ENCODE results near the gene DTNBP1.

Gene DTNBP1

GRCh38 chr6:15598273-15598798 is 64.5 kb downstream of the DTNBP1 start:
- Histone ChIP-seq H4K20me1 (ENCODE audit: control insufficient read depth, insufficient read depth, low read depth, low read length) (no peaks in the 10 kb centered on the region), H3K36me3 (ENCODE audit: control insufficient read depth, low read length) (peaks cover 9% of the 10 kb centered on the region), H3K27me3 (ENCODE audit: control insufficient read depth, low read length) (no peaks in the 10 kb centered on the region), H3K79me2 (ENCODE audit: control insufficient read depth, low read length) (no peaks in the 10 kb centered on the region), H3F3A (ENCODE audit: control insufficient read depth, insufficient read depth) (no peaks in the 10 kb centered on the region), H3K4me2 (ENCODE audit: low read length) (no peak overlapping the region), H3K4me1 (ENCODE audit: control insufficient read depth, low read length) (no peaks in the 10 kb centered on the region), H3K4me3 (ENCODE audit: low read length) (no peak overlapping the region), H3K27ac (ENCODE audit: low read depth, low read length) (no peak overlapping the region), H3K9me2 (replicated peaks; ENCODE audit: control insufficient read depth, low read length) (no peaks in the 10 kb centered on the region), H3K9me3 (ENCODE audit: control insufficient read depth, insufficient read depth, low read length) (no peaks in the 10 kb centered on the region)
- TF ChIP-seq CTCF (IDR thresholded peaks at IDR 0.05; ENCODE audit: low read depth, low read length, poor library complexity, severe bottlenecking) (no peak), EZH2phosphoT487 (IDR thresholded peaks at IDR 0.05; ENCODE audit: borderline replicate concordance, low read length) (no peak)

DNA sequence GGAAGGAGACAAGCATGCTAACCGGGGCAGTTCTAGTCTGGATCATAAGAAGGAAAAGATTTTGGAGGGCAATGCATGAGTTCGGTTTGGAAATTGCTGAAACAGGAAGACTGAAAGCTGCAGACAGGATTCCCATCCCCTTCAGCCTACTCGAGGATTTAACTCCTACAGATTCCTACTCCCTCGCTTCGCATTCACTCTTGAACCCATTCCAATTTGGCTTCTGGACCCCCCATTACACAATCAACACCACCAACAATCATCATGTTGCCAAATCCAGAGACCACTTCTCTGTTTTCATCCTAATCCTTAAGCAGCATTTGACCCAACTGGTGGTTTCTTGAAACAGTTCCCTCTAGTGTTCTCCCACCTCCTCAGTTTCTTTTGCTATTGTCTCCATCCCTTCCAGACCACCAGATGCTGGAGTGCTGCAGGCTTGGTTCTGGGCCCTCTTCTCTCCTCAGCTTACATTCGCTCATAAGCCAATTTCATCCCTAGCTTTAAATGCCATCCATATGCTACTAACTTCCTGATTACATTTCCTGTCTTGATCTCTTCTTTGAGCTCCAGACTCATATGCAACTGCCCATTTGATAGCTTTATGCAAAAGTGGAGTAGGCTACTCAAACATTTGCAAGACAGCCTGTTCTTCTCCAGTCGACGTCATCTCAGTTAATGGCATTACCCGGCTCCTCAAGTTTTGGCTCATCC is 66.5 kb downstream of the DTNBP1 start:
- H3K79me2 ChIP-seq (ENCODE audit: control insufficient read depth, low read length) = no peaks in the 10 kb centered on the region
- no peaks in the 10 kb centered on the region for H3K4me1 ChIP-seq (ENCODE audit: control insufficient read depth, low read length)
- no peaks in the 10 kb centered on the region for H3F3A ChIP-seq (ENCODE audit: control insufficient read depth, insufficient read depth)
- peaks cover 18% of the 10 kb centered on the region for H3K36me3 ChIP-seq (ENCODE audit: control insufficient read depth, low read length)
- H3K4me3 ChIP-seq (ENCODE audit: low read length) = no peak overlapping the region
- no peaks in the 10 kb centered on the region for H4K20me1 ChIP-seq (ENCODE audit: control insufficient read depth, insufficient read depth, low read depth, low read length)
- H3K9me2 ChIP-seq (replicated peaks; ENCODE audit: control insufficient read depth, low read length) = no peaks in the 10 kb centered on the region
- H3K9me3 ChIP-seq (ENCODE audit: control insufficient read depth, insufficient read depth, low read length) = no peaks in the 10 kb centered on the region
- H3K27me3 ChIP-seq (ENCODE audit: control insufficient read depth, low read length) = no peaks in the 10 kb centered on the region
- no peak overlapping the region for H3K27ac ChIP-seq (ENCODE audit: low read depth, low read length)
- TF ChIP-seq EZH2phosphoT487 (IDR thresholded peaks at IDR 0.05; ENCODE audit: borderline replicate concordance, low read length) = no peak
- H3K4me2 ChIP-seq (ENCODE audit: low read length) = no peak overlapping the region

- H4K20me1 ChIP-seq (ENCODE audit: control insufficient read depth, insufficient read depth, low read depth, low read length) = no peaks in the 10 kb centered on the region
- no peaks in the 10 kb centered on the region for H3K9me3 ChIP-seq (ENCODE audit: control insufficient read depth, insufficient read depth, low read length)
- H3K9me2 ChIP-seq (replicated peaks; ENCODE audit: control insufficient read depth, low read length) = no peaks in the 10 kb centered on the region
- H3K4me2 ChIP-seq (ENCODE audit: low read length) = no peak overlapping the region
- H3K4me3 ChIP-seq (ENCODE audit: low read length) = no peak overlapping the region
- no peaks in the 10 kb centered on the region for H3K79me2 ChIP-seq (ENCODE audit: control insufficient read depth, low read length)
- TF ChIP-seq EZH2phosphoT487 (IDR thresholded peaks at IDR 0.05; ENCODE audit: borderline replicate concordance, low read length) (no peak), CTCF (IDR thresholded peaks at IDR 0.05; ENCODE audit: low read depth, low read length, poor library complexity, severe bottlenecking) (no peak)
- H3K36me3 ChIP-seq (ENCODE audit: control insufficient read depth, low read length) = peaks cover 16% of the 10 kb centered on the region
- no peaks in the 10 kb centered on the region for H3K27me3 ChIP-seq (ENCODE audit: control insufficient read depth, low read length)
- H3K4me1 ChIP-seq (ENCODE audit: control insufficient read depth, low read length) = no peaks in the 10 kb centered on the region
- no peak overlapping the region for H3K27ac ChIP-seq (ENCODE audit: low read depth, low read length)
- H3F3A ChIP-seq (ENCODE audit: control insufficient read depth, insufficient read depth) = no peaks in the 10 kb centered on the region
Observed at GRCh38 chr6:15595461-15596173, 67.2 kb downstream of the DTNBP1 start.
